ENCODE data around the gene AGMAT. TPM values are rescaled to one million over a fixed set of nuclear protein-coding genes. Genes with fewer than 3 reads are reported as not detected.
A peak's percentile ranks its signal among the peaks of the same experiment; 100 is the strongest.

AGMAT gene
- total and polyA plus RNA-seq, 2 donors (not counting 1 experiment from before 2014, with no cell fraction given): 3.5 to 3.7 TPM

GRCh38 chr1:15618077-15618654 is 33.3 kb upstream of the AGMAT start:
- CTCF ChIA-PET: interaction anchor here (0.7 to 2.3 kb wide), 6 partner anchors 11 to 78 kb away, joined by 3 to 12 read pairs (median 4); no protein-coding TSS in a partner anchor

More at GRCh38 chr1:15618077-15618654, 33.3 kb upstream of the AGMAT start:
- H3K4me1 Mint-ChIP-seq: peaks cover 43% of the 10 kb centered on the region
- no peaks in the 10 kb centered on the region for H3K27me3 Mint-ChIP-seq
- Histone ChIP-seq H3K4me1 (ENCODE audit: control insufficient read depth in 2 of 2, insufficient read depth in 2 of 2, low read length in 2 of 2) (peaks cover 31 to 32% of the 10 kb centered on the region in 2 donors), H3K9ac (ENCODE audit: low read length) (peak overlapping the region; percentile 78), H3K79me2 (ENCODE audit: control insufficient read depth, insufficient read depth, low read length) (peaks cover 49% of the 10 kb centered on the region), H3K27me3 (replicated peaks in 1 of 4; ENCODE audit: control extremely low read depth in 1 of 4, control insufficient read depth in 3 of 4, insufficient read depth in 4 of 4, low read length in 3 of 4) (no peaks in the 10 kb centered on the region), H3K4me3 (ENCODE audit: control extremely low read depth in 1 of 5, extremely low read depth in 1 of 5, insufficient read depth in 1 of 5, low read depth in 2 of 5, low read length in 4 of 5) (peak overlapping the region; percentile 82 to 98 (median 90)), H3K4me2 (replicated peaks; ENCODE audit: low read depth, low read length, poor library complexity, severe bottlenecking) (peak overlapping the region; percentile 85), H3K36me3 (replicated peaks in 1 of 2; ENCODE audit: control extremely low read depth in 1 of 2, control insufficient read depth in 1 of 2, extremely low read depth in 1 of 2, insufficient read depth in 2 of 2, low read length in 1 of 2) (peaks cover 0 to 9% of the 10 kb centered on the region in 2 experiments), H3K9me3 (ENCODE audit: control extremely low read depth in 1 of 3, control insufficient read depth in 2 of 3, insufficient read depth in 1 of 3, low read length in 2 of 3) (no peaks in the 10 kb centered on the region), H3K27ac (ENCODE audit: low read length in 2 of 2) (peak overlapping the region; percentile 88 to 92), H4K20me1 (ENCODE audit: control insufficient read depth, insufficient read depth, low read length, poor library complexity, severe bottlenecking) (peaks cover 23% of the 10 kb centered on the region), H2AFZ (ENCODE audit: insufficient read depth, low read depth, low read length, poor library complexity, severe bottlenecking) (peak overlapping the region; percentile 94)
- H3K27ac Mint-ChIP-seq: peak overlapping the region; percentile 88
- intact Hi-C loops (cut with micrococcal nuclease): loop anchor here (1.0 kb wide), 1 partner anchor 79 kb away; no protein-coding TSS in a partner anchor
- peak overlapping the region; percentile 91 for H3K4me3 Mint-ChIP-seq
- no peak for TF ChIP-seq CTCF (IDR thresholded peaks at IDR 0.05)
- no peak for TF ChIP-seq EZH2 (IDR thresholded peaks at IDR 0.05; ENCODE audit: borderline replicate concordance, insufficient read depth, low read depth, low read length, poor library complexity, severe bottlenecking)
- DNase-seq: peak; percentile 71
- 0% methylated on average over 5 of the region's 8 CpGs for WGBS (ENCODE audit: insufficient coverage)
- POLR2A ChIA-PET: interaction anchor here (0.6 to 1.1 kb wide), 9 partner anchors 14 to 139 kb away, joined by 3 to 8 read pairs (median 3); partner anchors contain the start of genes CASP9 and DNAJC16
- no peaks in the 10 kb centered on the region for H3K9me3 Mint-ChIP-seq (ENCODE audit: insufficient read depth)
- no peak for ATAC-seq (ENCODE audit: low read depth)

Data from B cell (primary cell).